GM19467 (cell line): ENCODE data around the gene UBASH3B.

ENCODE experiments used
- ATAC-seq: cut with Tn5 transposase; IDR thresholded peaks from one replicate; pipeline ENCODE4 v1.9.1; 2021; ENCODE audit warnings: mild to moderate bottlenecking, moderate library complexity; ENCODE audit not compliant: unreplicated experiment

The UBASH3B gene

DNA sequence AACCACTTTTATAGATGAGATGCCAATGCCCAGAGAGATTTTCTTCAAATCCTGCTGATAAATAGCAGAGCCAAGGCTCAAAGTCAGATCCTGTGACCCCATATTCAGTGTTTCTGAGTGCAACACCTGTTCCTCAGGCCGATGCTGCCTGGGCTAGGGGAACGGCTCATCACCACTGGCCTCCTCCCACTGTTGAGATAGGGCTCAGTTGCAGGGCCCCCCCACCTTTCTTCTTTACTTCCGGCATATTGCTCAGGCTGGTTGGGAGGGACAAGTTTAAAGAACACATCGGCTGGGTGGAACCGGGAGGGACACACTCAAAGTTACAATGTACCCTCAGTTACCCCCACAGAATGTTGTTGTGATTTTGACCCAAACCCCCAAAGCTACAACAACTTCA, 94.5 kb downstream of the UBASH3B start:
- no peak for ATAC-seq

DNA sequence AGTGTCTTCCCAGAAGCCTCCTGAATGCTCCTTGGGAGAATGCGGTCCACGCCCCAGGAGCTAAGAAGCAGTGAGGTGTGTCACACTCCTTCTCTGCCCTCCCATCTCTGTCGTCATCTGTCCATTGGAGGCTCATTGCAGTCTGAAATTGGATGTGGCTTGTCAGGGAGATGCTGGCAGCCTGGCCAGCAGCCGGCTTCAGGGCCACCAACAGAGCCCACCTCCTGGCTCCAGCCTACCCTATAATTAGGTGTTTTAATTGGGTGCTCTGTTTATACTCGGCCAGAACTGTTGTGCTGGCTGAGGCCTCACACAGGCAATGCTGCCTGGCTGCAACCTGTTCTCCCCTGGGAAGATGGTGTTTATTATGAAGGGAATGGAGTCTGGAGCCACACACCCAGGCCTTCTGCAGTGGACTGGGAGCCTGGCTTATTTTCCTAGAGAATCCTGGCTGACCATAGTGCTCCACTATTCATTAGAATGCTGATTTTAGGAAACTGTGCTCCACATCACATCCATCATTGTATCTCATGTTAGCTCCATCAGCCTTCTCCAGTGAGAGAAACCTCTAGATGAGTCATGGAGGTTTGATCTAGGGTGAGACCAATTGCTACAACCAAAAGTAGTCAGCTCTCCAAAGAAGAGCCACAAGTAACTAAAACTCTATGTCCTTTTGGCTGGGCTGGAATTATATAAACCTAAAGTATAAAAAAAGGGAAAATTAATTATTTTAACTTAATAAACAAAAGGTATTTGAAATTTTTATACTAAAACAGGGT, 96.0 kb downstream of the UBASH3B start:
- no peak for ATAC-seq

DNA sequence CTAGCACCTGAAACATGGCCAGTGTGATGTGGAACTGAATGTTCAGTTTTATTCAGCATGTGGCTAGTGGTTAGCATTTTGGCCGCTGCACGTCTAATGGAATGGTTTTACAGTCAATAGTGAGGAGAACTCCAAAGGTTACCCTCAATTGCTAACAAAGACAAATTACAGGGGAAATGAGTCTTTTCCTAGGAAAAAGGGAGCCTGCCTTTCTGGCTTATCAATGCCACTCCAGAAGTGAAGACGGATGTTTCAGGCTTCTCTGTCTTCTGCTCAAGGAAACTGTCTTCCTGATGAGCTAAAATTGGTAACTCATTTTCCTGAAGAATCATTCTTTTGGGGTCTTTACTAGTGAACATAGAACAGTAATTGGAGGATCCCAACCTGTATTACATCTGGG, 98.5 kb downstream of the UBASH3B start:
- ATAC-seq = no peak

DNA sequence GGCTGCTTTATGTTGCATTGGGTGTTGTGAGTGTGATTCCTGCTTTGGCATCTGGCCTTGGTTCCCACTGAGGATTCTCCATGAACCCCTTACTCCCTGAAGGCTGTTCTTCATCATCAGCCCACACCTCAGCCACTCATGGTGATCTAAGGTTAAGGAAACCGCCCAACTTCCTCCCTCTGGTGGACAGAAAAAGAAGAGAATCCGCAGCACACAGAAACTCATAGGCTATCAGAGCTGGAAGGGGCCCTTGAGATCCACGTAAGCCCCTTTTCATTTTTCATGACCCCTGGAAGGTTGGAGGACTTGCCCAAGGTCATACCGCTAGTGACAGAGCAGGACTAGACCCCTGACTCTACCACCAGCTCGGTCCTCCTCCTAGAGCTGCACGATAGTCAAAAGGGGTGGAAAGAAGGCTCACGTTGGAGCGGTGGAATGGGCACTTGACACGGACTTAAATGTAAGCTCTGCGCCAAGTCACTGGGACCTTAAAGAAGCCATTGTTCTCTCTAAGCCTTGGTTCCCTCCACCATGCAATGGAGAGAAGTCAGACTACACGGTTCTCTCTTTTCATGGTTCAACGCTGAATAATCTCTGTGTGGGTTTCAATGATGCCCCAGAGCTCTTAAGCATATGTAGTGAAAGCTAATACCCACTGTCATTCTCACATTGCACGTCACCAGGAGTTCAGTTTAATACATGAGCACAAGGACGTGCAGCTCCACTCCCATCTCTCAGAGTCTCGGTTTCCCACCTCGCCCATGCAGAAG, 99.2 kb downstream of the UBASH3B start:
- no peak for ATAC-seq

DNA sequence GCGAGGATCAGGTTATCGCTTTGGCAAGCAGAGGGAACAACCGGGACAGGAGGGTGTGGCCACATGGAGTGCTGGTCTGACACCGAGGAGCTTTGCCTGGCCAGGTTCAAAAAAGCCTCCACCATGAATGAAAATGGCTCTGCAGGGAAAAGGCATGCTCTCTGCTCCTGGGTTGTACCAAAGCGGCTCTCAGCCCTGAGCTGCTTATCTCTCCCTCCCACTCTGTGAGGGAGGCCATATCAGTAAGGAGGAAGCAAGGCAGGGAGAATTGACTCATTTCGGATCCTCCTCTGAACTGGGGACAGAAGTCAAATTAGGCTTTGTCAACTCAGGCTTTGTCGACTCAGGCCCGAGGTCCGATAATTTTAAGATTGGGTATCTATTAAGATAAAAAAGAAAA, 99.9 kb downstream of the UBASH3B start:
- ATAC-seq = no peak

DNA sequence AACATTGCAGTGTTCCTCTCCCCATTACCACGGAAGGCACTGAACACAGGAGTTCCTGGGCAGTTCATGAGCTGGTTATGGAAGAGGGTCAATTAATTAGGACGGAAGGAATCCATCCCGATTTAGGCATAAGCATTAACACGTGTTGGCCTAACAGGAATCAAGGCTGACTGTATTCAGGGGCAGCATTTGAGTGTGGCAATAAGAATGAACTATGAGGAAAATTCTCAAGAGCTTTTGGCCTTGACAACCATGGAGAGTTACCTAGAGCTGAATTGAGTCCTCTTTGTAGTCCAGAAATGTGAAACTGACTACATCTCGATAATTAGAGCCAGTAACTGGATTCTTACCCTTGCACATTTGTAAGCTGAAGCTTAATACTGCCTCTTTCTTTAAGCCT, 100.4 kb downstream of the UBASH3B start:
- no peak for ATAC-seq

DNA sequence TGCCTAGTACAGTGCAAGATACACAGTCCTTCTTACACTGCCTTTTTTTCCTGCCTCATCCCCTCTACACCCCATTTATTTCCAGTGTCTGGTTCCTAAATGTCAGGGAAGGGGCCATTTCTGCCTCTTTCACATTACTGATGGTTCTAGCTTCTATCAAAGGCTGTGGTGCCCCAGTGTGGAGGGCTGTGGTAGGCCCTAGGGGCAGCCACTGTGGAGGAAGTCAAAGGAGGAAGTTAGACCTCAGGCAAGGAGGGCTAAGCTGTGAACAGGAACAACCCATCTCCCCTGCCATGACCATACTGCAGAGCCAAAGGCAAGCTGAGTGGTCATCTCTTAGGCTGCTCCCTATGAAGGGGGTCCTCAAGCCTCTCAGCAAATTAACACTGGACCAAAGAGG, 100.9 kb downstream of the UBASH3B start:
- ATAC-seq = no peak

DNA sequence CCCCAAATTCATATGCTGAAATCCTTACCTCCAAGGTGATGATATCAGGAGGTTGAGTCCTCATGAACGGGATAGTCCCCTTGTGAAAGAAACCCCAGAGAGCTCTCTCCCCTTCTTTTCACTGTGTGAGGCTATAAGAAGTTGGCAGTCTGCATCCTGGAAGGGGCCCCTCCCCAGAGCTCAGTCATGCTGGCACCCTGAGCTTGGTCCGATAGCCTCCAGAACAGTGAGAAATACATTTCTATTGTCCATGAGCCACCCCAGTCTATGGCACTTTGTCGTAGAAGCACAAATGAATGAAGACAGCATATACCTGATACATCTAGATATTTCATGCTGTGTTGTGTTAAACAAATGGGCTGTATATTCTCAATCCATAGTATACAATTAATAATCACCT, 101.7 kb downstream of the UBASH3B start:
- ATAC-seq = no peak

DNA sequence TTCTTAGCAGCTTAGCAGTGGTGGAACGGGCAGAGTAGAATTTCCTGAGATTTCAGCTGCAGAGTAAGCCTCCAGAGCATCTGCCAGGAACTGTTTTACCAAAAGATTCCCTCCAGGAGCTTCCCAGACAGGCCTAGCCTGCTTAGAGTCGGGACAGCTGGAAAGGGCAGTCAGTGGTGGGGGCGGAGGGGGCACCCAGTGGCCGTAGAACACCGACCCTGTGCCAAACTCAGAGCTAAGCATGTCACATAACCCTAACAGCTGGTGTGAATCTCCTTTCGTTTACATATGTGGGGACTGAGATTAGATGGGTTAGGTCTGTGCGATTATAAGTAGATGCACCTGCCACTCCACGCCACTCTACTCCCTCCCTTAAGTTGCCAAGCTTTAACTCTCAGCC, 102.8 kb downstream of the UBASH3B start:
- no peak for ATAC-seq

DNA sequence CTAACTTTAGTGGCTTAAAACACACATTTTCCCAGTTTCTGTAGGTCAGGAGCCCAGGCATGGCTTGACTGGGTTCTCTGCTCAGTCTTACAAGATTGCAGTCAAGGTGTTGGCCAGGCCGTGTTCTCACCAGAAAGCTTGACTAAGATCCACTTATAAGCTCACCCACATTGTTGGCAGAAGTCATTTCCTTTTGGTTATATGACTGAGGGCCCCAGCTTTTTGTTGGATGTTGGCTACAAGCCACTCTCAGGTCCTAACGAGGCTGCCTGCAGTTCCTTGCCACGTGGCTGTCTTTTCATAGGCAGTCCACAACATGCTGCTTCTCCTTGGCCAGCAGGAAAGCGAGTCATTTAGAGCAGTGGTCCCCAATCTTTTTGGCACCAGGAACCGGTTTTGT, 103.5 kb downstream of the UBASH3B start:
- no peak for ATAC-seq

DNA sequence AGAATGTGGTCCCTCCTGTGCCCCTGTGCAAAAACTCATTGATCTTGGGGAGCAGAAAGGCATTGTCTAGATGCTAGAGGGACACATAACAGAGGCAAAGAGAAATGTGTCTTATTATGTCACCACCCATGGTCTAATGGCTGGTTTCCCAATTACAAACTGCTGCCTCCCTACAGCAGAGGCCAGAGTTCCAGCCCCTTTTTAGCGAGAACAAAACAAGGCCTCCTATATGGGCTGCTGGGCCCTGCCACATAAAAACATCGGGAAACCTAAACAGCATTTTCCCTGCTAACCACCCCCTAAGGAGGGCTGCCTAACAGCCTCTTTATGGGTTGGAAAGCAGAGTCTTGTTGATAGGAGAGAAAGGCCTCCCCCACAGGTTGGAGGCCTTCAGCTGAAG, 107.6 kb downstream of the UBASH3B start:
- no peak for ATAC-seq

DNA sequence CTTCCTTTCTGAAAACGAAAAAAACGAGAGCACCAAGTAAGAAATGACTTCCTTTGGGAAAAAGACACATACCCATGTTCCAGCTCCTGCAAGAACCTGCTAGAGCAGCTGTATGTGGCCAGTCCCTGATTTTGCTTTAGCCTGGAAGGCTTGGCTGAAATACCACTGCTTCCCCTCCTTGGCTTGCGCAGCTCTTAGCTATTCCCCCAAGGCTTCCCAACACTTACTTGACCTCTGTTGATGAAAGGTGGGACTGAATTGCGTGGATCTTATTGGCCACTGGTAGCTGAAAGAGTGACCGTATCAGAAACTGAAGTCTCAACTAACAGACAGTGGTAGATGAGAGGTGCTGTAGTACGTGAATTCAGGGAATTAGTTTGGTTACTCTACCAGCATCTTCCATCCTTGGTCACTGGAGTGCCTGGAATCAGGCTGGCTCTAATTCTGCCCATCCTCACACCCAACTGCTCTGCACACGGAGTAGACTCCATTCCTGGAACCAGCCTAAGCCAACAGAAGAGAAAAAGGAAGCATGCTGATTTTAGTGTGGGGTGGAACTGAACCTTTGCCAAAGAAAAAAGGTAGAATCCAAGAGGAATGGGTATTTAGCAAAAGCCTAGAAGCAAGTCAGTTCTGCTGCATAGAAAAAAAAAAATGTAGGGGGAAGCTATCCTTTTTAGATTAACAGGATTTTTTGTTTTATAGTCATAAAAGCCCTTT, 109.0 kb downstream of the UBASH3B start:
- ATAC-seq = no peak

DNA sequence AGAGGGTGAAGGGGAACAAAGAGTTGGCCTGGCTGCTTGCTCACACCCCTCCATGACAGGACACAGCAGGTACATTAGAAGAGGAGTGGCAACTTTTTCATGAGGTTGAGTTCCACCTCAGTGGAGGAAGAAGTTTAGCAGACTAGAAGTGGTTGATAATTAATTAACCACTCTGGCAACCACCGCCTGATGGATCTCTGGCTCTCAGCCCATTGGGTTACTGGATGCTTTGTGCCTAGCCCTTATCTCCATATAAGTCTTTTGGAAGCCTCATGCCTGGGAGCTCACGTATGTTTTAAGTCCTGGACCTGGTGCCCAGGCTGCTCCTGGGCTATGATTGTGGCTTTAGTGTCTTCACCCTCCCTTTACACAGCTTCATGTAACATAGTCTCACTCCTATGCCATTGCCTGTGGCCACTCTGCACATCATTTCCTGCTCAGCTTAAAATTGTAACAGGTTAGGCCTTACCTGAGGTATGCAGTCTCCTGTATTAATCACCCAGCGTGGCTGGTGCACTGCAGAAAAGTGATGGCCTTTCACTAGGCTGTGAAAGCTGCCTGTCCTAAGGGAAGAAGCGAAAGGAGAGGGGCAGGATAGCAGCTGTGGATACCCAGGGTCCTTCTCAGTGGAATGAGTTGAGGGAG, 110.1 kb downstream of the UBASH3B start:
- no peak for ATAC-seq

DNA sequence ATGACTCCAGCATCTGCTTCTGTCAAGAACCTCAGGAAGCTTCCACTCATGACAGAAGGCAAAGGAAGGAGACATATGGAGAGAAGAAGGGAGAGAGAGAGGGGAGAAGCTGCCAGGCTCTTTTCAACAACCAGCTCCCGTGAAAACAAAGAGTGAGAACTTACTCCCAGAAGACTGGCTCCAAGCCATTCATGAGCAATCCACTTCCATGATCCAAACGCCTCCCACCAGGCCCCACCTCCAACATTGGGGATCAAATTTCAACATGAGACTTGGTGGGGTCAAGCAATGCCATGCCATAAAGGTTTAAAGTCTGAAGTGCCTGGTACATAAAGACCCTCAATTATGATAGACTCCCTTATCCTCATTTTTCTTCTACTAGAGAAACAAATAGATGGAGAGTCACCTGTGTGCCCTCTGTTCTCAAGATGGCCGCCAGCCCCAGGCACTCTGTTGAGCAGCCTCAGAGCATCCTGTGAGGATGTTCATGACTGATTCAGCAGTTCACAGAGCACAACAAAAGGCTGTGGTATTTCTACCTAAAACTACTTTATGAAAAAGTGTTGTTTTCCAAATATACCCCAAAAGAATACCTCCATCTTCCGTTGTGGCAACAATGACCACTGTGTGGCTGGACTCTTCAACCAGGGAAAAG, 113.7 kb downstream of the UBASH3B start:
- no peak for ATAC-seq

DNA sequence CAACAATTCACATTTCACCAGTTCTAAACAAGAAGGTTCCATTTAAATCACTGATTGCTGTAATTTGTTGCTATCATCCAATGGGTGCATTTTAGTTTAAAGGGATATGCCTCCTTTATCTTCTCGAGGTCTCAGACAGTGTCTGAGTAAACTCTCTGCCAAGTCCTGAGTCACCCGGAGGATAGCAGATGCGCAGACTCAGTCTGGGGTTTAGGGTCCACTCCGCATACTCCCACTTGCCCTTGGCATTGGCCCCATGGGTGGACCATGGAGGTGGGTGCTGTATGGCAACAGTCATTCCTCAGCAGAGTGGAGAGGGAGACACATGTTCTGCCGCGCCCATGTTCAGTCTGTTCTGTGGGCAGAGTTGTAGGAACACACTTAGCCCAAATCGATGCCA, 117.4 kb downstream of the UBASH3B start:
- ATAC-seq = no peak

DNA sequence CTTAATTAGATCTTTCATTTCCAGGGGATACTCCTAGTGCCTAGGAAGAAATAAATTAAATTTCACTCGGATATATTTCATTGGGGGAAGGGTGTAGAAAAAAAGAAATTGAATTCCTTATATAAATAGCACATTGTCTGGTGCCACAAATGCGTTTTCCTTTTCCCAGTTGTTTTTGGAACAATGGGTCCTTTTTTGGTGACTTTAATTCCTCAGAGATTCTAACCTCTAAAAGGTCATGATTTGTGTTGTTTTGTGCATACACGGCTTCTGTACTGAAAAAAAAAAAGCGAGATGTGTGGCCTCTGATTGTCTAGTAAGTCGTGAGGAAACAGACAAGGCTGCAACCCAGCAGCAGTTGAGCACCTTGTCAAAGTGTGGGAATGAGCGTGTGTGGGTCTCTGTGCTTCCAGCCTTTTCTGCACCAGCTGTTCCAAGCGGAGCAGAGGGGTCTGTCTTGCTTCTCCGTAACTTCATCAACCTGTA, 118.3 kb downstream of the UBASH3B start:
- no peak for ATAC-seq

DNA sequence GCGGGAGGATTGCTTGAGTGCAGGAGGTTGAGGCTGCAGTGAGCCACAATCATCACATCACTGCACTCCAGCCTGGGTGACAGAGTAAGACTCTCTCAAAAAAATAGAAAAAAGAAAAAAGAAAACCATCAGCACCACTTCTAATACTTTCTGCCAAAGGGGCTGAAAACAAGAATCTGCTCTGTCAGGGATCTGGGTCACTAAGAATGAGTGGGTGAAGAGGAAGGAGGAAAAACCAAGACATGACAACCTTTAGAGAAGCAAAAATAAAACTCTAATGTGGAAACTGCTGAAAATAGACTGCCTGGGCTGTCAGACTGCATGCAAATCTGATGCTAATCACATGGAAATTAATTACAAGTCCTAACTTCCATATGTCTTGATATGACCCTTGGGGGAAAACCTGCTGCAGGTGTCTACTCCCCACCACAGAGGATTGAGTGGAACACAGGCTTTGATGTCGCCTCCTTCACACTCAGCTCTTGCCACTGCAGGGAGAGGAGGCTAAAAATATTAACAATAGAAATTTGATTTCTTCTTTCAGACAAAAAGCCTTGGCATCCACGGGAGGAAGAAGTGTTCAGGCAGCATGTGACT, 120.3 kb downstream of the UBASH3B start:
- ATAC-seq = no peak

DNA sequence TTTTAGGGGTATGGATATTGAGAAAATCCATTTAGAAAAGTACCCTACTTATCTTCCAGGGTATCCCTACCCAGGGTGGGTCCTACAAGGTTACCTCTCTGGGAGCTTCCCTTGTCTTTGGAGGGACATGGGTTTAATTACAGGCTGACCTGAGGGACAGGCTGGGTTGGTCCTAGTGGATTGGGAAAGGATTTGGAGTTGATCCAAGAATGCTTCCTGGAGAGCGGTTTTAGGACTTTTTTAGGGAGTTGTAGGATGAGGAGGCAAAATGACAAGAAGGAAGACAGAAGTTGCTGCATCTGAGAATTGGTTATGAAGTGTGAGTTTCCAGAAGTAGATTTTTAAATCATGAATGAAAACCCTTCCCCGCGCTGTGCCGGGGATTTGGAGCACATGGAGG, 121.0 kb downstream of the UBASH3B start:
- ATAC-seq = no peak

DNA sequence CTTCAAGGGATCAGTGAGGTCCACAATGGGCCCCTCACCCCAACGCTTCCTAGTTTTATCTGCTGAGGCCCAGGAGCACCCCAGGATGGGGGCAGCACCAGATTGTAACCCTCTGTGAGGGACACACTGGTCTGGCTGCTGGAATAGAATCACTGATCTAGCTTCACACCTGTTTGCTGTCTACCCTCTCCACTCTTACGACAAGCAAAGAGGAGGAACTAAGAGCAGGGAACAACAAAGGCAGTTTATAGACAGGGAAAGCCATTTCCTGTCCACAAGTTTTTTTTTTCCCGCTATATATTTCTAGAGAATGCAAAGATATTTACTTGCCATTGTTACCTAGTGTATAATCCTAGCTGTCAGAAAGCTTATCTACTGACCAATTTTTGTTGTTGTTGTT, 121.8 kb downstream of the UBASH3B start:
- no peak for ATAC-seq

DNA sequence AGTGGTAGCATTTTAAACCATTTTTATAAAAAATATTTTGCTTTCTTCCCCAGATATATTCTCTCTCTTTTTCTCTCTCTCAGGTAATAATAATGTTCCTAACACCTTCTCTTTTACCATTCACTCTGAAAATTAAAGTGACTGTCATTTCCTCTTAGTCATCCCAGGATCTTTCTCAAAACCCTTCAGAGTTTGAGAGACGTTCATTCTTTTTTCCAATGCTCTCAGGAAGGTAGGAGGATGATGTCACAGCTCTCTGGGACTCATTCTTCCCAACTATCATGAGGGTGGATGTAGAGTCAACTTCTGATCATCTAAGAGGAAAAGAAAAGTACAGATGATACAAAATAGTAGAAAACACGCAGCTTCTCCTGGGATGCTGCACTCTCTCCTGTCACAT, 122.6 kb downstream of the UBASH3B start:
- ATAC-seq = no peak
